Mesenchymal stem cell (in vitro differentiated cells and primary cell): ENCODE results near the gene CILP2. TPM values are rescaled to one million over a fixed set of nuclear protein-coding genes. Genes with fewer than 3 reads are reported as not detected.

Experiments used
- DNase-seq: peaks from one replicate; pipeline ENCODE4 v3.0.0-alpha.2; 2013
- H2AFZ ChIP-seq: one replicate; pipeline ENCODE4 v1.6.1; 2013; ENCODE audit warnings: low read depth, mild to moderate bottlenecking, control low read depth, inconsistent platforms, low read length, moderate library complexity
- H2AK5ac ChIP-seq: 2 replicates; pipeline ENCODE4 v1.6.1; 2013; ENCODE audit warnings: low read length, moderate library complexity, mild to moderate bottlenecking, inconsistent platforms; ENCODE audit not compliant: severe bottlenecking
- H2BK120ac ChIP-seq: one replicate; pipeline ENCODE4 v1.6.1; 2013; ENCODE audit warnings: low read depth, mild to moderate bottlenecking, inconsistent platforms, low read length, moderate library complexity
- H2BK12ac ChIP-seq, 2 experiments: one replicate each; pipeline ENCODE4 v1.6.1; 2013; ENCODE audit warnings: inconsistent platforms in 2 of 2, low read length in 2 of 2, mild to moderate bottlenecking in 2 of 2, moderate library complexity in 2 of 2, control low read depth in 1 of 2
- H2BK15ac ChIP-seq: one replicate; pipeline ENCODE4 v1.6.1; 2013; ENCODE audit warnings: mild to moderate bottlenecking, low read depth, inconsistent platforms; ENCODE audit not compliant: poor library complexity, severe bottlenecking
- H2BK5ac ChIP-seq: 2 replicates; pipeline ENCODE4 v1.6.1; 2013; ENCODE audit warnings: low read depth, mild to moderate bottlenecking, low read length, control low read depth, inconsistent platforms; ENCODE audit not compliant: poor library complexity, severe bottlenecking
- H3K14ac ChIP-seq, 2 experiments: one replicate each; pipeline ENCODE4 v1.6.1; 2013; ENCODE audit warnings: inconsistent platforms in 2 of 2, low read length in 2 of 2, control low read depth in 1 of 2, mild to moderate bottlenecking in 1 of 2, moderate library complexity in 1 of 2
- H3K18ac ChIP-seq, 2 experiments: one replicate each; pipeline ENCODE4 v1.6.1; 2013; ENCODE audit warnings: inconsistent platforms in 2 of 2, low read length in 2 of 2, control low read depth in 1 of 2, low read depth in 1 of 2, mild to moderate bottlenecking in 1 of 2
- H3K23ac ChIP-seq, 2 experiments: one replicate each; pipeline ENCODE4 v1.6.1; 2013; ENCODE audit warnings: inconsistent platforms in 2 of 2, low read length in 2 of 2, mild to moderate bottlenecking in 2 of 2, moderate library complexity in 2 of 2, control low read depth in 1 of 2
- H3K27ac ChIP-seq: 2 replicates; pipeline ENCODE4 v1.5.1; 2013; ENCODE audit warnings: mild to moderate bottlenecking, moderate library complexity, low read length, control low read depth, inconsistent platforms; ENCODE audit not compliant: poor library complexity, severe bottlenecking
- H3K27me3 ChIP-seq, 2 experiments: 2 replicates each; pipeline versions ENCODE4 v1.6.1 to v1.7.0; 2013; ENCODE audit warnings: low read length in 2 of 2, mild to moderate bottlenecking in 2 of 2, moderate library complexity in 2 of 2, control low read depth in 1 of 2, inconsistent platforms in 1 of 2; ENCODE audit not compliant: control insufficient read depth in 1 of 2, insufficient read depth in 1 of 2
- H3K36me3 ChIP-seq, 2 experiments: 2 replicates each; pipeline versions ENCODE4 v1.6.1 to v1.7.0; 2013; ENCODE audit warnings: low read length in 2 of 2, control low read depth in 1 of 2, inconsistent platforms in 1 of 2, low read depth in 1 of 2, mild to moderate bottlenecking in 1 of 2; ENCODE audit not compliant: insufficient read depth in 2 of 2, control insufficient read depth in 1 of 2
- H3K4ac ChIP-seq, 2 experiments: one replicate each; pipeline ENCODE4 v1.6.1; 2013; ENCODE audit warnings: inconsistent platforms in 2 of 2, low read length in 2 of 2, mild to moderate bottlenecking in 2 of 2, moderate library complexity in 2 of 2, control low read depth in 1 of 2, low read depth in 1 of 2
- H3K4me1 ChIP-seq: 2 replicates; pipeline ENCODE4 v1.6.1; 2013; ENCODE audit warnings: low read depth, low read length, control low read depth; ENCODE audit not compliant: control insufficient read depth, insufficient read depth
- H3K4me2 ChIP-seq: 2 replicates; pipeline ENCODE4 v1.6.1; 2013; ENCODE audit warnings: low read length, mild to moderate bottlenecking, inconsistent platforms; ENCODE audit not compliant: poor library complexity, severe bottlenecking
- H3K4me3 ChIP-seq, 2 experiments: 2 replicates each; pipeline versions ENCODE4 v1.5.1 to v1.7.0; 2013; ENCODE audit warnings: low read length in 2 of 2, mild to moderate bottlenecking in 2 of 2, control low read depth in 1 of 2, low read depth in 1 of 2; ENCODE audit not compliant: insufficient read depth in 1 of 2
- H3K79me1 ChIP-seq: replicated peaks from 2 replicates; pipeline ENCODE4 v1.6.1; 2013; ENCODE audit warnings: mild to moderate bottlenecking, control low read depth, low read length, inconsistent platforms; ENCODE audit not compliant: poor library complexity, severe bottlenecking
- H3K9ac ChIP-seq: 2 replicates; pipeline ENCODE4 v1.7.0; 2013; ENCODE audit warnings: mild to moderate bottlenecking, low read length, moderate library complexity
- H3K9me3 ChIP-seq: 2 replicates; pipeline ENCODE4 v1.7.0; 2013; ENCODE audit warnings: mild to moderate bottlenecking, low read length; ENCODE audit not compliant: control insufficient read depth
- H4K8ac ChIP-seq: one replicate; pipeline ENCODE4 v1.6.1; 2013; ENCODE audit warnings: inconsistent platforms, mild to moderate bottlenecking, low read length, moderate library complexity
- H4K91ac ChIP-seq: one replicate; pipeline ENCODE4 v1.6.1; 2013; ENCODE audit warnings: mild to moderate bottlenecking, low read length, inconsistent platforms
- WGBS: methylation state at CpG from one replicate; pipeline ENCODE4 v1.1.7; 2013; ENCODE audit warnings: mixed read lengths; 5-methylcytosine and 5-hydroxymethylcytosine counted together
- polyA plus RNA-seq, 2 experiments: library from polyadenylated mRNA; stranded (reverse); fragments of 200-250 nt; gene quantifications; one replicate each; pipeline ENCODE4 v1.2.3, GENCODE V29; 2013

The CILP2 gene
- 0.32 TPM for polyA plus RNA-seq (2013, experiment 1 of 2)
- polyA plus RNA-seq (2013, experiment 2 of 2) = 0.23 TPM

GRCh38 chr19:19538061-19538784 is at the start of gene CILP2:
CILP2 (plus strand) TSS chr19:19538265; CDS start chr19:19538350, 85 bp downstream.
- H3K23ac ChIP-seq = no peak within 1 kb of the TSS
- no peak for DNase-seq
- no peak within 1 kb of the TSS for H2BK120ac ChIP-seq
- H3K4me3 ChIP-seq = peak within 1 kb of the TSS; percentile 5 to 47
- peaks cover 7 to 54% of the 10 kb centered on the region in 2 experiments for H3K27me3 ChIP-seq
- no peak within 1 kb of the TSS for H2BK15ac ChIP-seq
- no peak within 1 kb of the TSS for H3K18ac ChIP-seq
- H2BK5ac ChIP-seq = no peak within 1 kb of the TSS
- H4K91ac ChIP-seq = no peak within 1 kb of the TSS
- H3K9me3 ChIP-seq = no peaks in the 10 kb centered on the region
- H2AFZ ChIP-seq = no peak within 1 kb of the TSS
- no peak within 1 kb of the TSS for H3K27ac ChIP-seq
- H2BK12ac ChIP-seq = no peak within 1 kb of the TSS
- H3K9ac ChIP-seq = no peak within 1 kb of the TSS
- peaks cover 14% of the 10 kb centered on the region for H3K4me1 ChIP-seq
- H3K4me2 ChIP-seq = peak within 1 kb of the TSS; percentile 62
- H3K4ac ChIP-seq = no peak within 1 kb of the TSS
- H3K36me3 ChIP-seq = peaks cover 0 to 10% of the 10 kb centered on the region in 2 experiments
- WGBS = 12% methylated on average over 55 of the region's 56 CpGs
- H2AK5ac ChIP-seq = no peak within 1 kb of the TSS
- no peak within 1 kb of the TSS for H4K8ac ChIP-seq
- H3K14ac ChIP-seq = no peak within 1 kb of the TSS
- no peaks in the 10 kb centered on the region for H3K79me1 ChIP-seq

GRCh38 chr19:19488875-19489690 is 49.0 kb upstream of the CILP2 start:
- no peaks in the 10 kb centered on the region for H3K9me3 ChIP-seq
- H2BK120ac ChIP-seq = no peak overlapping the region
- H4K8ac ChIP-seq = peak overlapping the region; percentile 87
- 28% methylated on average over 9 of the region's 14 CpGs for WGBS
- H2AFZ ChIP-seq = no peak overlapping the region
- no peak overlapping the region for H3K14ac ChIP-seq
- H3K79me1 ChIP-seq = peaks cover 32% of the 10 kb centered on the region
- H3K4me1 ChIP-seq = peaks cover 53% of the 10 kb centered on the region
- H2BK5ac ChIP-seq = no peak overlapping the region
- H3K4ac ChIP-seq = peak overlapping the region; percentile 36 to 71
- peak overlapping the region; percentile 24 for H2AK5ac ChIP-seq
- peak overlapping the region; percentile 73 for H4K91ac ChIP-seq
- DNase-seq = peak; percentile 91
- peak overlapping the region; percentile 4 for H3K4me2 ChIP-seq
- H3K9ac ChIP-seq = peak overlapping the region; percentile 90
- no peaks in the 10 kb centered on the region for H3K27me3 ChIP-seq
- H3K18ac ChIP-seq = peak overlapping the region; percentile 73 to 78
- peaks cover 24 to 45% of the 10 kb centered on the region in 2 experiments for H3K36me3 ChIP-seq
- peak overlapping the region in 1 of 2 experiments; percentile 2 for H2BK12ac ChIP-seq
- no peak overlapping the region for H2BK15ac ChIP-seq
- H3K4me3 ChIP-seq = peak overlapping the region in 1 of 2 experiments; percentile 62
- no peak overlapping the region for H3K23ac ChIP-seq
- H3K27ac ChIP-seq = peak overlapping the region; percentile 75

GRCh38 chr19:19489804-19490204 is 48.3 kb upstream of the CILP2 start:
- Histone ChIP-seq H3K36me3 (peaks cover 31 to 52% of the 10 kb centered on the region in 2 experiments), H2BK15ac (peak overlapping the region; percentile 5), H3K23ac (no peak overlapping the region), H2BK5ac (no peak overlapping the region), H2AK5ac (peak overlapping the region; percentile 8), H3K4me3 (peak overlapping the region in 1 of 2 experiments; percentile 62), H3K27me3 (no peaks in the 10 kb centered on the region), H3K9me3 (no peaks in the 10 kb centered on the region), H2AFZ (no peak overlapping the region), H3K4ac (peak overlapping the region; percentile 3 to 87), H3K4me1 (peaks cover 51% of the 10 kb centered on the region), H3K9ac (peak overlapping the region; percentile 90), H4K91ac (peak overlapping the region; percentile 65), H2BK12ac (peak overlapping the region; percentile 69 to 75), H3K4me2 (peak overlapping the region; percentile 4), H4K8ac (peak overlapping the region; percentile 84), H3K79me1 (peaks cover 33% of the 10 kb centered on the region), H3K18ac (peak overlapping the region; percentile 38 to 73), H3K27ac (peak overlapping the region; percentile 75), H2BK120ac (no peak overlapping the region), H3K14ac (peak overlapping the region in 1 of 2 experiments; percentile 78)
- no peak for DNase-seq
- 85% methylated on average over 9 of the region's 9 CpGs for WGBS
